HCT116 (cell line): ENCODE data around the gene BABAM2. TPM values are rescaled to one million over a fixed set of nuclear protein-coding genes. Genes with fewer than 3 reads are reported as not detected.

Source experiments
- ATAC-seq: fragments of 200-7000 bp; cut with Tn5 transposase; 2 replicates; pipeline ENCODE4 v1.9.1; 2020; ENCODE audit warnings: mild to moderate bottlenecking, moderate library complexity
- BruUV-seq: library from RNA; stranded (reverse); fragments of 400-500 nt; replicated peaks from 2 replicates; lab custom pipeline; 2021; lab: Mats Ljungman, UMichigan
- CTCF ChIA-PET: fragments of 300-600 bp; sonication (Branson Sonifier 250); formaldehyde crosslinking; loops from one replicate; lab custom pipeline; 2021; ENCODE audit warnings: antibody characterized with exemption; lab: Charles Lee
- POLR2A ChIA-PET: fragments of 300-600, 350-600 bp; sonication (Branson Sonifier 250); formaldehyde crosslinking; loops from one replicate; lab custom pipeline; 2021; ENCODE audit warnings: antibody characterized with exemption; lab: Charles Lee
- RAD21 ChIA-PET, 2 experiments: fragments of 300-600 bp; sonication (Branson Sonifier 250); formaldehyde crosslinking; loops; one replicate each; lab custom pipeline; 2023; ENCODE audit warnings: low total read pairs in 2 of 2; ENCODE audit not compliant: uncharacterized antibody in 2 of 2, unreplicated experiment in 2 of 2, low non-redundant PET in 1 of 2; lab: Charles Lee
- DNase-seq: peaks from one replicate; pipeline ENCODE4 v3.0.0-alpha.2; 2010; ENCODE audit warnings: low read depth, low spot score
- H2AFZ ChIP-seq: fragments of 200-600 bp; shearing (Covaris generic), sonication (generic); 2 replicates; pipeline ENCODE4 v1.6.1; 2017; ENCODE audit warnings: low read depth, mixed run types, mixed read lengths, antibody characterized with exemption, low read length; ENCODE audit not compliant: poor library complexity, severe bottlenecking
- H3K27ac ChIP-seq: 2 replicates; pipeline ENCODE4 v1.5.1; 2012; ENCODE audit warnings: low read depth, low read length
- H3K27me3 ChIP-seq: fragments of 200-600 bp; sonication (generic); 2 replicates; pipeline ENCODE4 v1.6.1; 2016; ENCODE audit warnings: mixed run types, low read length, mixed read lengths; ENCODE audit not compliant: insufficient read depth
- H3K36me3 ChIP-seq, 2 experiments: fragments of 200-500 bp in 1 of 2; fragments of 200-600 bp in 1 of 2; sonication (Bioruptor generic) in 1 of 2; sonication (generic) in 1 of 2; 2 replicates each; pipeline versions ENCODE4 v1.5.1 to v1.6.1; 2014 to 2016; ENCODE audit warnings: low read length in 2 of 2, inconsistent platforms in 1 of 2, mixed read lengths in 1 of 2, mixed run types in 1 of 2; ENCODE audit not compliant: insufficient read depth in 2 of 2, control insufficient read depth in 1 of 2
- H3K4me1 ChIP-seq, 2 experiments: fragments of 200-600 bp in 1 of 2; sonication (generic) in 1 of 2; 2 replicates each; pipeline versions ENCODE4 v1.5.1 to v1.6.1; 2012 to 2017; ENCODE audit warnings: low read length in 2 of 2, inconsistent platforms in 1 of 2, mild to moderate bottlenecking in 1 of 2, mixed read lengths in 1 of 2, mixed run types in 1 of 2, moderate library complexity in 1 of 2; ENCODE audit not compliant: insufficient read depth in 2 of 2, control insufficient read depth in 1 of 2
- H3K4me2 ChIP-seq: fragments of 200-600 bp; sonication (generic); 2 replicates; pipeline ENCODE4 v1.6.1; 2017; ENCODE audit warnings: mixed run types, low read length, mixed read lengths
- H3K4me3 ChIP-seq, 2 experiments: fragments of 200-600 bp in 1 of 2; sonication (generic) in 1 of 2; replicated peaks in 1 of 2; 2 replicates each; pipeline ENCODE4 v1.5.1; 2011 to 2016; ENCODE audit warnings: low read length in 2 of 2, control low read depth in 1 of 2, low read depth in 1 of 2, mild to moderate bottlenecking in 1 of 2, mixed read lengths in 1 of 2, mixed run types in 1 of 2
- H3K79me2 ChIP-seq: fragments of 200-600 bp; sonication (generic); 2 replicates; pipeline ENCODE4 v1.6.1; 2017; ENCODE audit warnings: mild to moderate bottlenecking, mixed run types, low read length, moderate library complexity, mixed read lengths; ENCODE audit not compliant: insufficient read depth
- H3K9ac ChIP-seq: fragments of 200-600 bp; sonication (generic); 2 replicates; pipeline ENCODE4 v1.6.1; 2016; ENCODE audit warnings: low read length, mixed read lengths
- H3K9me2 ChIP-seq: fragments of 200-600 bp; sonication (generic), shearing (Covaris generic); 2 replicates; pipeline ENCODE4 v1.6.1; 2017; ENCODE audit warnings: mixed run types, mild to moderate bottlenecking, moderate library complexity; ENCODE audit not compliant: insufficient read depth
- H3K9me3 ChIP-seq, 2 experiments: fragments of 200-500 bp in 1 of 2; fragments of 200-600 bp in 1 of 2; sonication (Bioruptor generic) in 1 of 2; sonication (generic) in 1 of 2; 2 replicates each; pipeline ENCODE4 v1.6.1; 2014 to 2017; ENCODE audit warnings: low read length in 2 of 2, mixed read lengths in 2 of 2, inconsistent platforms in 1 of 2, low read depth in 1 of 2, mild to moderate bottlenecking in 1 of 2, mixed run types in 1 of 2, moderate library complexity in 1 of 2; ENCODE audit not compliant: control insufficient read depth in 1 of 2, insufficient read depth in 1 of 2
- H4K20me1 ChIP-seq: fragments of 200-600 bp; sonication (generic), shearing (Covaris generic); 2 replicates; pipeline ENCODE4 v1.6.1; 2017; ENCODE audit warnings: mixed run types, mild to moderate bottlenecking, moderate library complexity; ENCODE audit not compliant: insufficient read depth
- CBX3 ChIP-seq: IDR thresholded peaks from 2 replicates; pipeline ENCODE4 v1.6.1; 2012; ENCODE audit warnings: low read depth
- EGR1 ChIP-seq: IDR thresholded peaks from 2 replicates; pipeline ENCODE4 v1.6.1; 2012; ENCODE audit warnings: low read depth
- EZH2phosphoT487 ChIP-seq: fragments of 200-600 bp; IDR thresholded peaks from 2 replicates; pipeline ENCODE4 v1.6.1; 2018; ENCODE audit warnings: antibody characterized with exemption, borderline replicate concordance
- FOSL1 ChIP-seq: IDR thresholded peaks from 2 replicates; pipeline ENCODE4 v1.6.1; 2012; ENCODE audit warnings: low read depth
- JUND ChIP-seq: IDR thresholded peaks from 2 replicates; pipeline ENCODE4 v1.6.1; 2012
- POLR2A ChIP-seq: IDR thresholded peaks from 2 replicates; pipeline ENCODE4 v1.7.0; 2011; ENCODE audit warnings: borderline replicate concordance; ENCODE audit not compliant: insufficient read depth, insufficient read length; ENCODE audit errors: extremely low read depth
- POLR2AphosphoS5 ChIP-seq: IDR thresholded peaks from 2 replicates; pipeline ENCODE4 v1.6.1; 2011; ENCODE audit warnings: mild to moderate bottlenecking, low read depth, low read length, moderate library complexity
- RAD21 ChIP-seq: IDR thresholded peaks from 2 replicates; pipeline ENCODE4 v1.6.1; 2012; ENCODE audit warnings: low read depth, mild to moderate bottlenecking
- REST ChIP-seq: IDR thresholded peaks from 2 replicates; pipeline ENCODE4 v1.6.1; 2012; ENCODE audit warnings: low read depth
- SIN3A ChIP-seq: IDR thresholded peaks from 2 replicates; pipeline ENCODE4 v1.6.1; 2012; ENCODE audit warnings: low read depth
- SRF ChIP-seq: IDR thresholded peaks from 2 replicates; pipeline ENCODE4 v1.6.1; 2012; ENCODE audit warnings: low read depth
- TCF7L2 ChIP-seq: IDR thresholded peaks from 2 replicates; pipeline ENCODE4 v1.7.0; 2011; ENCODE audit warnings: borderline replicate concordance, inconsistent platforms; ENCODE audit not compliant: insufficient read depth, insufficient read length; ENCODE audit errors: extremely low read depth
- YY1 ChIP-seq: IDR thresholded peaks from 2 replicates; pipeline ENCODE4 v1.6.1; 2011; ENCODE audit warnings: low read length, low read depth, moderate library complexity, mild to moderate bottlenecking; ENCODE audit not compliant: insufficient replicate concordance; ENCODE audit errors: extremely low read depth
- intact Hi-C: fragments of 100-400 bp; cut with micrococcal nuclease; formaldehyde crosslinking; loops from 2 replicates; pipeline ENCODE4 v1.10.0; 2022
- total RNA-seq: library from RNA; stranded (reverse); gene quantifications from one replicate; pipeline ENCODE4 v1.2.1, GENCODE V29; 2021; ENCODE audit not compliant: unreplicated experiment
- TF ChIP-seq, protein P1 (sequence below): IDR thresholded peaks from 2 replicates; pipeline ENCODE4 v1.6.1; 2012

The BABAM2 gene
- total RNA-seq, 1 experiment from 2014 or later: 23.8 TPM

DNA sequence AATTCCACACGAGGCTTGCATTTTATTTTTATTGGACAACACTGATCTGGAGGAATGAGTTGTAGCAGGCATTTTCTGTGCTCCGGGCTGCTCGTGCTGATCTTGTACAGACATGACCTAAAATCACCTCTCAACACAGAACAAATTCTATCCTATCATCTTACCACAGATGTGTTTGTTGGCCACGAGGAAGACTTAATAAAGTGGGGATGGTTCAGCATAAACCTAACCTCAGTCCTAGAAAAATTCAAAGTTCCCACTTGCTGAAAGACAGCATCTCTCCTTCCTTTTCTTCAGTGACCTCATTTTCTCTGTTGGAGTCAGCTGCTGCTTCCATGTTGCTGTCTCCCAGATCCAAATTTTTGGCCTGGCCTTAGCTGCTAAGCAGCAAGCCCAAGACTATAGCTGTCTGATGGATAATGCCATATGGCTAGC is 45.7 kb upstream of the BABAM2 start:
- no TSS peak for BruUV-seq
- Histone ChIP-seq H3K27me3 (no peaks in the 10 kb centered on the region), H3K4me3 (no peak overlapping the region), H3K4me2 (no peak overlapping the region), H3K79me2 (no peaks in the 10 kb centered on the region), H3K4me1 (no peaks in the 10 kb centered on the region), H3K36me3 (no peaks in the 10 kb centered on the region), H2AFZ (no peak overlapping the region), H3K9me3 (no peaks in the 10 kb centered on the region), H3K27ac (no peak overlapping the region), H3K9ac (no peak overlapping the region), H4K20me1 (no peaks in the 10 kb centered on the region)
- ChIA-PET RAD21 (no interaction called here), CTCF (no interaction called here)
- intact Hi-C loops: no loop called here
- DNase-seq: no peak
- TF ChIP-seq TCF7L2 (no peak), EZH2phosphoT487 (no peak), CBX3 (no peak), SIN3A (no peak), EGR1 (no peak), POLR2AphosphoS5 (no peak), POLR2A (no peak), REST (no peak), YY1 (no peak), RAD21 (no peak), FOSL1 (no peak), SRF (no peak), JUND (no peak)
- TF ChIP-seq, protein P1, sequence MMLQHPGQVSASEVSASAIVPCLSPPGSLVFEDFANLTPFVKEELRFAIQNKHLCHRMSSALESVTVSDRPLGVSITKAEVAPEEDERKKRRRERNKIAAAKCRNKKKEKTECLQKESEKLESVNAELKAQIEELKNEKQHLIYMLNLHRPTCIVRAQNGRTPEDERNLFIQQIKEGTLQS: no peak
- TF ChIP-seq, all 23 proteins: peak for 0
- no peak for ATAC-seq
- no peaks in the 10 kb centered on the region for H3K9me2 ChIP-seq
- POLR2A ChIA-PET: no interaction called here
